Measurements from ENCODE around the gene NISCH. TPM values are rescaled to one million over a fixed set of nuclear protein-coding genes. Genes with fewer than 3 reads are reported as not detected.

Gene NISCH
- total and polyA plus RNA-seq, 2 donors (not counting 1 experiment from before 2014, with no cell fraction given) = 130 to 169 TPM

DNA sequence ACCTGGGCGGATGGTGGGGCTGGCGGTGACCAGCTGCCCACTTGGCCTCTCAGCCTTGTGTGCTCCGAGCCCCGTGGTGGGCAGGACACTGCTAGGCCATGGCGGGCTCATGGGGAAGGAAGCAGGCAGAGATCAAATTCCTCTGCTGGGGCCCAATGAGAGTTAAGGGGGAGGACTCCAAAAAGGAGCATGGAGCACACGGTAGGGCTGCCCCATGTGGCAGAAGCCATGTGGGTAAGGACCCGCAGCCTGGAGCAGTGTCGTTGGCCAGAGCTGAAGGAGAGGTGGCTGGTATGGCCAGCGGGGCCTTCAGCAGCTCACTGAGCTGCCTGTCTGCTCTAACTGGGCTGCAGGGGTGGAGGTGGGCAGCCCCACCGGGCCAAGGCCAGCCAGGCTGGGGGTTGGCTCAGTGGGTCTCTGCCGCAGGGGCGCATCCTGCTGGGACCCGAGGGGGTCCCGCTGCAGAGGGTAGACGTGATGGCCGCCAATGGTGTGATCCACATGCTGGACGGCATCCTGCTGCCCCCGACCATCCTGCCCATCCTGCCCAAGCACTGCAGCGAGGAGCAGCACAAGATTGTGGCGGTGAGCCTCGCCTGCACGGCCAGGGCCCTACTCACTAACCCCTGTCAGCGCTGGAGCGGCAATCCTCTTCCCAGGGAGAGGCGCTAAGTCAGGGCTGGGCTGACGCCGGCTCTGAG, 51.0 kb downstream of the NISCH start:
- no peaks in the 10 kb centered on the region for H3K9me3 Mint-ChIP-seq (ENCODE audit: insufficient read depth)
- no peak for DNase-seq
- TF ChIP-seq EZH2 (IDR thresholded peaks at IDR 0.05; ENCODE audit: borderline replicate concordance, insufficient read depth, low read depth, low read length, poor library complexity, severe bottlenecking) = no peak
- TF ChIP-seq, protein P1, sequence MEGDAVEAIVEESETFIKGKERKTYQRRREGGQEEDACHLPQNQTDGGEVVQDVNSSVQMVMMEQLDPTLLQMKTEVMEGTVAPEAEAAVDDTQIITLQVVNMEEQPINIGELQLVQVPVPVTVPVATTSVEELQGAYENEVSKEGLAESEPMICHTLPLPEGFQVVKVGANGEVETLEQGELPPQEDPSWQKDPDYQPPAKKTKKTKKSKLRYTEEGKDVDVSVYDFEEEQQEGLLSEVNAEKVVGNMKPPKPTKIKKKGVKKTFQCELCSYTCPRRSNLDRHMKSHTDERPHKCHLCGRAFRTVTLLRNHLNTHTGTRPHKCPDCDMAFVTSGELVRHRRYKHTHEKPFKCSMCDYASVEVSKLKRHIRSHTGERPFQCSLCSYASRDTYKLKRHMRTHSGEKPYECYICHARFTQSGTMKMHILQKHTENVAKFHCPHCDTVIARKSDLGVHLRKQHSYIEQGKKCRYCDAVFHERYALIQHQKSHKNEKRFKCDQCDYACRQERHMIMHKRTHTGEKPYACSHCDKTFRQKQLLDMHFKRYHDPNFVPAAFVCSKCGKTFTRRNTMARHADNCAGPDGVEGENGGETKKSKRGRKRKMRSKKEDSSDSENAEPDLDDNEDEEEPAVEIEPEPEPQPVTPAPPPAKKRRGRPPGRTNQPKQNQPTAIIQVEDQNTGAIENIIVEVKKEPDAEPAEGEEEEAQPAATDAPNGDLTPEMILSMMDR (IDR thresholded peaks at IDR 0.05) = no peak
- Histone ChIP-seq H3K4me1 (ENCODE audit: control insufficient read depth in 2 of 2, insufficient read depth in 2 of 2, low read length in 2 of 2) (no peaks in the 10 kb centered on the region), H2AFZ (ENCODE audit: insufficient read depth, low read depth, low read length, poor library complexity, severe bottlenecking) (no peak overlapping the region), H3K9me3 (ENCODE audit: control extremely low read depth in 1 of 3, control insufficient read depth in 2 of 3, insufficient read depth in 1 of 3, low read length in 2 of 3) (no peaks in the 10 kb centered on the region), H3K4me3 (ENCODE audit: control extremely low read depth in 1 of 5, extremely low read depth in 1 of 5, insufficient read depth in 1 of 5, low read depth in 2 of 5, low read length in 4 of 5) (no peak overlapping the region), H3K9ac (ENCODE audit: low read length) (no peak overlapping the region), H4K20me1 (ENCODE audit: control insufficient read depth, insufficient read depth, low read length, poor library complexity, severe bottlenecking) (no peaks in the 10 kb centered on the region), H3K79me2 (ENCODE audit: control insufficient read depth, insufficient read depth, low read length) (no peaks in the 10 kb centered on the region), H3K27me3 (replicated peaks in 1 of 4; ENCODE audit: control extremely low read depth in 1 of 4, control insufficient read depth in 3 of 4, insufficient read depth in 4 of 4, low read length in 3 of 4) (no peaks in the 10 kb centered on the region), H3K27ac (ENCODE audit: low read length in 2 of 2) (no peak overlapping the region), H3K4me2 (replicated peaks; ENCODE audit: low read depth, low read length, poor library complexity, severe bottlenecking) (no peak overlapping the region), H3K36me3 (replicated peaks in 1 of 2; ENCODE audit: control extremely low read depth in 1 of 2, control insufficient read depth in 1 of 2, extremely low read depth in 1 of 2, insufficient read depth in 2 of 2, low read length in 1 of 2) (no peaks in the 10 kb centered on the region)
- no peaks in the 10 kb centered on the region for H3K4me1 Mint-ChIP-seq
- H3K27ac Mint-ChIP-seq = no peak overlapping the region
- WGBS (ENCODE audit: insufficient coverage) = 94% methylated on average over 24 of the region's 27 CpGs
- CTCF ChIA-PET = interaction anchor here (0.6 kb wide), 1 partner anchor 428 kb away, joined by 3 read pairs; no protein-coding TSS in a partner anchor
- intact Hi-C loops (cut with micrococcal nuclease) = no loop called here
- no peak for ATAC-seq (ENCODE audit: low read depth)
- H3K4me3 Mint-ChIP-seq = no peak overlapping the region
- no peaks in the 10 kb centered on the region for H3K27me3 Mint-ChIP-seq
- POLR2A ChIA-PET = no interaction called here

DNA sequence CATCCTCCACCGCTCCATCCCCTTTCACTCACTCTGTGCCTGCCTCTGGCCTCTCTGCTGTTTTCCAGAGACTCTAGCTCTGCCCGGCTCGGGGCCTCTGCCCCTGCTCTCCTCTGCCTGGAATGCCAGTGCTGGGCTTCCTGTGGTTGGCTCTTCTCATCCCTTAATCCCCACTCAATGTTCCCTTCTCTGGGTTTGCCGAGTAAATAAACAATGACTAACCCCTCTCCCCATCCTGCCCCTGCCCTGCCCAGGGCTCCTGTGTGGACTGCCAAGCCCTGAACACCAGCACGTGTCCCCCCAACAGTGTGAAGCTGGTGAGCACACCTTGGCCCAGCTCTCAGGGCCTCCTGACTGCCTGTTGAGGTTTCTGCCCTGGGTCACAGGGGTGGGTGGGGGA, 52.0 kb downstream of the NISCH start:
- Histone ChIP-seq H4K20me1 (ENCODE audit: control insufficient read depth, insufficient read depth, low read length, poor library complexity, severe bottlenecking) (no peaks in the 10 kb centered on the region), H3K79me2 (ENCODE audit: control insufficient read depth, insufficient read depth, low read length) (no peaks in the 10 kb centered on the region), H3K4me2 (replicated peaks; ENCODE audit: low read depth, low read length, poor library complexity, severe bottlenecking) (no peak overlapping the region), H3K4me1 (ENCODE audit: control insufficient read depth in 2 of 2, insufficient read depth in 2 of 2, low read length in 2 of 2) (no peaks in the 10 kb centered on the region), H3K9me3 (ENCODE audit: control extremely low read depth in 1 of 3, control insufficient read depth in 2 of 3, insufficient read depth in 1 of 3, low read length in 2 of 3) (no peaks in the 10 kb centered on the region), H3K9ac (ENCODE audit: low read length) (no peak overlapping the region), H3K27ac (ENCODE audit: low read length in 2 of 2) (no peak overlapping the region), H3K36me3 (replicated peaks in 1 of 2; ENCODE audit: control extremely low read depth in 1 of 2, control insufficient read depth in 1 of 2, extremely low read depth in 1 of 2, insufficient read depth in 2 of 2, low read length in 1 of 2) (no peaks in the 10 kb centered on the region), H3K27me3 (replicated peaks in 1 of 4; ENCODE audit: control extremely low read depth in 1 of 4, control insufficient read depth in 3 of 4, insufficient read depth in 4 of 4, low read length in 3 of 4) (no peaks in the 10 kb centered on the region), H3K4me3 (ENCODE audit: control extremely low read depth in 1 of 5, extremely low read depth in 1 of 5, insufficient read depth in 1 of 5, low read depth in 2 of 5, low read length in 4 of 5) (no peak overlapping the region), H2AFZ (ENCODE audit: insufficient read depth, low read depth, low read length, poor library complexity, severe bottlenecking) (no peak overlapping the region)
- intact Hi-C loops (cut with micrococcal nuclease) = no loop called here
- H3K4me1 Mint-ChIP-seq = no peaks in the 10 kb centered on the region
- no peaks in the 10 kb centered on the region for H3K27me3 Mint-ChIP-seq
- ChIA-PET POLR2A (no interaction called here), CTCF (no interaction called here)
- no peak for TF ChIP-seq EZH2 (IDR thresholded peaks at IDR 0.05; ENCODE audit: borderline replicate concordance, insufficient read depth, low read depth, low read length, poor library complexity, severe bottlenecking)
- TF ChIP-seq, protein P1 (IDR thresholded peaks at IDR 0.05) = no peak
- no peaks in the 10 kb centered on the region for H3K9me3 Mint-ChIP-seq (ENCODE audit: insufficient read depth)
- H3K27ac Mint-ChIP-seq = no peak overlapping the region
- H3K4me3 Mint-ChIP-seq = no peak overlapping the region
- no peak for ATAC-seq (ENCODE audit: low read depth)
- DNase-seq = no peak
- 94% methylated on average over 5 of the region's 5 CpGs for WGBS (ENCODE audit: insufficient coverage)
